GM19240 (cell line): ENCODE data around the gene CD27.
"Not testable (repeated sequence)": the region's sequence is repeated elsewhere in the genome, so short reads cannot be mapped to it uniquely, and the experiment has no call there.

Experiments used
- DNase-seq: peaks from one replicate; pipeline ENCODE4 v3.0.0; 2011; ENCODE audit warnings: low spot score; ENCODE audit not compliant: insufficient read length

The CD27 gene

DNA sequence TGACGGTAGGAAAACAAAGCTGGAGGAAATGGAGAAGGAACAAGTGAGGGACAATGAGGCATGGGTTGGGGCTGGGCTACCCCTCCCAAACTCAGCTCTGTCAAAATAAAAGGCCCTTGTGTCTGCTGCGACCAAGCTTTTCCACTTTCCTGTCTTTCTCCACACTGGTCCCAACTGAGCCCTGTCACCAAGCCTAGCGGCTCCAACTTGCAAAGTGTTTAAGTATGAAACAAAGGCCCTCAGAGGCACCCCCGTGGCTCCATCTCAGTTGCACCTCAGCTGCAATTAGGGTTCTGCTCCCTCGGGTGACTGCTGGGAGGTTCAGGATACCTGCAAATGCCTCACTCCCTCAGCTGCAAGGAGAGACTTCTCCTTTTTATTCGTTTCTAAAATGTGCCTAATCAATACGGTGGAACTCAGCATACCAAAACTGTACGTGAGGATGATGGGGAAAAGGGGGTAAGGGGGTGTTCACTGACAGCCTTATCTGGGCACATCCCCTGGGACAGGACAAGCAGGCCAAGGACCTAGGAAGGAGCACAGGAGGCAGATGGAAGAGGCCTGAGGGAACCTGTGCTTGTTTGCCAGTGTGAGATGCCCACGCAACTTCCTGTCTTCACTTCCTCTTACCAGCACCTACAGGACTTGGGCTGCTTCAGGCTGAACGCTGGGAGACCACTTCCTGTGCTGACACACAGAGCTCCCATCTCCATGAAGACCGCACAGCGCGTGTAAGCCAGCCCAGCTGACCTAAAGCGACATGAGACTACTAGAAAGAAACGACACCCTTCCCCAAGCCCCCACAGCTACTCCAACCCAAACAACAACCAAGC, 16.9 kb downstream of the CD27 start:
- DNase-seq = peak; percentile 74

DNA sequence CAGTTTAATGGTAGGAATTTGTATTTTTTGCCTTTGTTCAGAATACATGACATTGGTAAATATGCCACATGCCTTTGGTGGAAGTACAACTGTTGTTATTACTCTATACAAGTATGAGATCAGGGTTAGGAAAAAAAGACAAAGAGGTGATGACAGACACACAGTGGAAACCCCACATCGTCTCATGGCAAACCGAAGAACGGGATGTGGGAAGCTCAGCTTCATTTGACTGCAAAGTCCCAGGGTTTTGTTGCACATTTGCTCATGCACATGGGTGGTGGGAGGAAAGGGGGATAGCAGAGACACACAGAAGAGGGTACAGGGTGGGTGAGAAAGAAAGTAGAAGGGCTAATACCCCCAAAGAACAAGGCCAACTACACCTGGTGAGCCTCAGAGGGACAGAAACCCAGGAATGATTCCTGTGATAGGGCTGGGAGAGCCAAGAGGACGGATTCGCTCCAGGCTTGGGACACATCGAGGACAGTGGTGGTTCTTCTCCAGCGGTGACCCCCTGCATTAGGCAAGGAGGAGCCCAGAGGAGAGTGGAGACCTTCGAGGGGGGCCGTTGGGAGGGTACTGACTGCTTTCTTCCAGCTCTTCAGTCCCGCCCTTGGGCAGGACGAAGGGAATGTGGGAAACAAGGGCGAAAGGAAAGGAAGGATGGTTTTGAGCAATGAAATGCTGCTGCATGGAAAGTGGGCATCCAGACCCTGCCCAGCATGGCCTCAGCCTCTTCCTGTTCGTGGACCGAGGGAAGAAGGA, 17.7 kb downstream of the CD27 start:
- no peak for DNase-seq

DNA sequence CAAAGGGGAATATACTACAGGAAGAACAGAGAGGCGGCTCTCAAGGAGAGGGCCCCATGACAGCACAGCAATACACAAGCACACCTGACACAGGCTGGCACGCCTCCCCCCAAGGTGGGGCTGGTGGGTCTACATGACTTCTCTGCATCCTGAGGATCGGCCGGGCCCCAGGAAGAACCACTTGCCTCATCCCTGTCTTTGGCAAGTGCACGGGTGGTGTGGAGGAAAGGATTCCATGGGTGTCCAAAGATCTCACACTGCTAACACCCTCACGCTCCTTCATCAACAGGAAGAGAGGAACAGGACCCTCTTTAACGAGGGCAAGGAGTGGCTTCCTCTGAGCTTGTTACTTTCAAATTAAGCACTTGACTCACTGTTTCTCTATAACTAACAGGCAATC, 18.5 kb downstream of the CD27 start:
- DNase-seq = no peak

DNA sequence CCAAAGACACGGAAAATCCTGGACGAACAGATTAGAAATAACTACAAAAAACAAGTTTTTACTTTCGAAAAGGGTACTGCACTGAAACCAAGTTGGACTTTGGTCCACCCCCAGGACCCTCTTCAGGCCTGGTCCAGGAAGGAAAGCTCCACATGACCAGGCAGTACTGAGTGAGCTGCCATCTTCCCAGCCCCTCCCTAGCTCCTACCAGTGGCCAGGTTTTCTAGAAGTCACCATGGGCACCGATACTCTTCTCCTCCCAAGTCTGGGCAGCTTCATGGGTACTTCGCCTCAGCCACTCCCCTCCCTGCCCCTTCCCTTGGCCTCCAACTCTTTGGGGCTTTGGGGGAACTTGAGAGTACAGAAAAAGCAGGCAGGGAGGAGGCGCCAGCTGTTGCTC, 19.1 kb downstream of the CD27 start:
- no peak for DNase-seq

DNA sequence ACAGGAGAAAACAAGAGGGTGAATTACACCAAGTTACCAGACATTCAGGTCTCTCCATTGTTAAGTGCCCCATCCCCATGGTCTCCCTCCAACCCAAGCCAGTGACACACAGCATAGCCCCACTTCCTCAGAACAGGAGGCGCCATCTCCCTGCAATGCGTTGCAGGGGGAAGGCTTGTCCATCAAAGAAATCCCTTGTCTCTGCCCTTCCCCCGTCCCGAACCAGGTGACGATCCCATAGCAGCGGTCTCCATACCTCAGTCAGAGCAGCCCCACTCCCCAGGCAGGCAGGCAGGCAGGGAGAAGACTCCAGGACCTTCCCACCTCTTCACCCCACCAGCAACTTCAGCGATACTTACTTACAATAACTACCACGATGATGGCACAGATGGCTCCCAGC, 19.8 kb downstream of the CD27 start:
- DNase-seq = no peak

DNA sequence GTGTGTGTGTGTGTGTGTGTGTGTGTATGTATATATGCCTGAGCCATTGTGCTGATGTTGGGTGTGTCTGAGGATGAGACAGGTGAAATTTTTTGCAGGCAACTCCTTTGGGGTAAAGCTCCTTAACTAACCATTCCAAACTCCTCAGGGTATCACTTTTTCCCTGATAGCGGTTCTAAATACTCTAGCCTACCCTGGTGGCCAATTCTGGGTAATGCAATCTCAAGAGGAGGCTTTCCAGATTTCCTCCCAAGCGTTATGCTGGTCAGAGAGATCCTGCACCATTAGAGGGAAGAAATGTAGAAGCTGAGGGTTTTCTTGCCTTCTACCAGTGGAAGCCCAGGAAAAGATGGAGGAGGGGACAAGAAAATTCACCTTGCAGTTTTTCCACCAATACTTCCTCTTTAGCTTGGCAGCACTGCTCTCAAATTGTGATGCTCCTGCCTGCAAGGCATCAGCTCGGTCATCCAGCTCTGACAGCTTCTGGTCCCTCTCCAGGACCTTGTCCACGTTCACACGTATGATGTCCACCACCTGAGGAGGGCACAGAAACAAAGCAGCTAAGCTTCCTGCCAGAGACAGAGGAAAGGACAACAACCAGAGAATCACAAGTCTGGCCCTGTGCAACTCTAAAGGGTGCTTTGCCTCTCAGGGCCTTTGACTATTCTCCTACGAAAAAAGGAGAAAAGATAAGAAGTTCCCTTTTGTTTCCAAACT, 20.9 kb downstream of the CD27 start:
- DNase-seq = no peak

DNA sequence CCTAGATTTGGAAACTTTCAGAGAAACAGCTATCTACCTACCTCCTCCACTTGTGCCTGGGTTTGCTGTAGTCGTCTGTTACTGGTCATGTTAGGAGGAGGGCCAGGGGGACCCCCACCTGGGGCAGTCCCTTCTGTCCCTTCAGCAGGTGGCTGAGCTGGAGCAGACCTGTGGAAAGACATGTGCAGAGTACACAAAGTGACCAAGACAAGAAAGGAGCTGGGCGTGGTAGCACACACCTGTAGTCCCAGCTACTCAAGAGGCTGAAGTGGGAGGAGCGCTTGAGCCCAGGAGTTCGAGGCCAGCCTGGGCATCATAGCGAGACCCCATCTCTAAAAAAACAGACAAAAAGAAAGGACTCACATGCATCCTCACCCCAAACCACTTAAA, 21.4 kb downstream of the CD27 start:
- no peak for DNase-seq

DNA sequence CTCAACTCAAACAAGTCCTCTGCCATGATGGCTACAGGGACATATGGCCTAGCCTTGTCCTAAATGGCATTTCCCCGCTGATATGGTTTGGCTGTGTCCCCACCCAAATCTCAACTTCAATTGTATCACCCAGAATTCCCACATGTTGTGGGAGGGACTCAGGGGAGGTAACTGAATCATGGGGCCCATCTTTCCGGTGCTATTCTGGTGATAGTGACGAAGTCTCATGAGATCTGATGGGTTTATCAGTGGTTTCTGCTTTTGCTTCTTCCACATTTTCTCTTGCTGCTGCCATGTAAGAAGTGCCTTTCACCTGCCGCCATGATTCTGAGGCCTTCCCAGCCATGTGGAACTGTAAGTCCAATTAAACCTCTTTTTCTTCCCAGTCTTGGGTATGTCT, 22.0 kb downstream of the CD27 start:
- DNase-seq = not testable (repeated sequence)

DNA sequence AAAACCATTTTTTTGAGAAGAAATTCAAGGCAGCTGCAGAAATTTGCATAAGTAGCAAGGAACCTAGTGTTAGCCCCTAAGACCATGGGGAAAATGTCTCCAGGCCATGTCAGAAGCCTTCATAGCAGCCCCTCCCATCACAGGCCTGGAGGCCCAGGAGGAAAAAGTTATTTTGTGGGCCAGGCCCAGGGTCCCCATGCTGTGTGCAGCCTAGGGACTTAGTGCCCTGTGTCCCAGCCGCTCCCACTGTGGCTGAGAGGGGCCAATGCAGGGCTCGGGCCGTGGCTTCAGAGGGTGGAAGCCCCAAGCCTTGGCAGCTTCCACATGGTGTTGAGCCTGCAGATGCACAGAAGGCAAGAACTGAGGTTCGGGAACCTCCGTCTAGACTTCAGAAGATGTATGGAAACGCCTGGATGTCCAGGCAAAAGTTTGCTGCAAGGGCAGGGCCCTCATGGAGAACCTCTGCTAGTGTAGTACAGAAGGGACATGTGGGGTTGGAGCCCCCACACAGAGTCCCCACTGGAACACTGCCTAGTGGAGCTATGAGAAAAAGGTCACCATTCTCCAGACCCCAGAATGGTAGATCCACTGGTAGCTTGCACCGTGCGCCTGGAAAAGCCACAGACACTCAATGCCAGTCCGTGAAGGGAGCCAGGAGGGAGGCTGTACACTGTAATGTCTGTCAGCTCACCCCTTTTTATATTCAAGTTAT, 23.0 kb downstream of the CD27 start:
- not testable (repeated sequence) for DNase-seq

DNA sequence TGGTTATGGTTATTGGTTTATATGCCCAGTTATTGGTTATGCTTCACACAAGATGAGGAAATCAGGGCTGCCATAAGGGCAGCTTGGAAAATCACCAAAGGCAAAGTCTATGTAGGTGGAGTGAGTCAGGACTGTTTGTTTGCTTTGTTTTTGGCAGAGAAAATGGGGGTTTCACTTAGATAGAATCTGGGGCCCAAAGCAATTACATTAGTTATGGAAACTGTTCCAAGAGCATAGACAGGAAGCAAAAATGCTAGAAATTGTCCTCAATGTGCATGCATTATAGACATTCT, 23.5 kb downstream of the CD27 start:
- DNase-seq = no peak

DNA sequence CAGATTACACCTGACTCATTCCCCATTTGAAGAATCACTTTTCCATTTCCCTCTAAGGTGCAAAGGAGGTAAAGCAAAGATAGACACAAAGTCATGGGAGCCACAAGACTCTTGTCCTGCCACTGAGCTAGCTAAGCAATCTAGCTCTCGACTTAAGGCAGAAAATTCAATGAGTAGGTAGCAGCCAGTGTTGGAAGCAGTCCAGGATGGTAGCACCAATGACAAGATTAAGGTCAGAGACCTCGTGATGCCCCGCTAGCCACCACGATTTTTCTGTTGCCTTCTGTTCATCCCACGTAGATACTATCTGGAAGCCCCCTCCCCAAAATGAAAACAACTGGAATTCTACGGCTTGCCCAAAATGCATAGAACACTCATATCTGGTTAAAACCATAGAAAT, 24.3 kb downstream of the CD27 start:
- no peak for DNase-seq

DNA sequence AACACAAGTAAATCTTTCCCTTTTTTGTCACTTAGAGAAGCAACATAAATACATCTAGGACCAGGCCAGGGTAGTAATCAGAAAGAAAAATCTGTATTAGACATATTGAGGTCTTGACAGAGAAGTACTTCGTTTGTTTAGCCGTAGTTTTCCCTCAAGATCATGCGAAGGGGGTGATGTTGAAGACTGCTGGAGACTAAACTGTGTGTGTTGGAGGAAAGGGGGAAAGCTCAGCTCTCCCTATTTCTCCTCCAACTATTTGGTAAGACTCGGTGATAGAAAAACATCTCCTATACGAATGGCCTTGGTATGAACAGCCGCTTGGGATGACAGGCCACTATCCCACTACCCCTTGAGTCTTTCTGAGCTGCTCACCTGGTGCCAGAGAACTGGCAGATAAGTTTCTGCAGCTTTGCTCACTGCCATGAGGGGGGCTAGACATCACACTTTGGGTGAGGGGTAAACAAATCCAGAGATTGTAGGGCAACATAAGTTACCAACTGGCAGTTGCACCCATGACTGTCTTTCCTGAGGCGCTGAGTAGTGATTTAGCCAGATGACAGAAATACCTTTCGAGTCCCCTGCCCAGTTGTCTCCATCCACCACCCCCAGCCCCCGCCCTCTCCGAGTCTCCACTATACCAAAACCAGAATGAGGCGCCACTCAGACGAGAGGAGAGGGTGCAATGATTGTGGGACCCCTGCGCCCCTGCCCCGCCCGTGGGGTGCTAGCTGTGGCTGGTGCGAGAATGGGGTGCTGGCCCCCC, 25.0 kb downstream of the CD27 start:
- no peak for DNase-seq

DNA sequence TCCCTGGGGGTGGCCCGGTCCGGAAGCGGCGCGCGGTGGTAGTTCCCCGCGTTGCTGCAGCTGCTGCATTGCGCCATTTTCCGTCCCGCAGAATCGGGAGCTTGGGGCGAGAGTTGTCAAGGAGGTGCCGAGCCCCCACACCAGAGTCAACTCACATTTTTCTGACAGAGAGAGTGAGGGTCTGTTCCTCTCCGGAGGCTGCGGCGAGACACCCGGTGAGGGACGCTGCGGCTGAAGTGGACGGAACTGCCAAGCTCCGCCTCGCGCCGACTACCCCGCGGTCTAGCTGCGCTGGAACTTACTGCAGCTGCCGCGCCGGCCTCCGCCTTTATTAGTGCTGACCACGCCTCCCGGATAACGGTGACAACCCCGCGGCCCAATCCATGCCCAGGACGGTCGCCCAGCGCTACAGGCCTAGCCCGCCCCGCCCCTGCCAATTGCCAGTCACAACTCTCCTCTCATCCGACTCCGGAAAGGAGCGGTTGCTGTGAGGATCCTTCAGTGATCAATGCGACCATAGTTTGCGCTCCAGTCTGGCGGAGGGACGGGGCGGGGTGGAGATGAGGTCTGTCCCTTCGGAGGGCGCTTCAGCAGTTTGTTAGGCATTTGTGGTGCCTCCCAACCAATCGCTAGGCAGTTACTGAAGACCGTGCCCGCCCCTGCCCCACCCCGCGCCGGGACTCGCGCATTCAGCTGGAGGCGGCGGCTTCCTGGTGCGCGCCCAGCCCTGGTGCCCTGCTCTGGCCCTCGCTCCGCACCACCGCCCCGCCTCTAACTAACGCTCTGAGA, 25.8 kb downstream of the CD27 start, which contains the start of gene VAMP1:
Gene VAMP1, minus strand, starts transcription at position 303 of the 789 bp plus-strand sequence. Its CDS starts 146 bp downstream, at position 157.
- DNase-seq = peak; percentile 94

DNA sequence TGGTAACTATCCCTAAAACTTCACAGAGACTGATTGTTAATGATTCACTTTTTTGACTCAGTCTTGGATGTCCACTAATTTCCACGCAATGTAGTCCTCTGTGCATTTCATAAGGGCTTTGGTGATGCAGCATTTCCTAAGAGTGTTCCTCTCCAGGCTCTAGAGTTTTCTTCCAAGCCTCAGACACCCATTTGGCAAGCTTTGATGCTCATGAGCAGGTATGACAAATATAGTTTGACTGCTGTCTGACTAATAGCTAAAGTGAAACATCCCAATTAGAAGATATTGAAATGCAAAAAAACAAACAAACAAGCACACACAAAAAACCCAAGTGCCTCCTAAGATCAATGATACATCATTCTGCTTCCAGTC, 27.2 kb downstream of the CD27 start:
- no peak for DNase-seq

DNA sequence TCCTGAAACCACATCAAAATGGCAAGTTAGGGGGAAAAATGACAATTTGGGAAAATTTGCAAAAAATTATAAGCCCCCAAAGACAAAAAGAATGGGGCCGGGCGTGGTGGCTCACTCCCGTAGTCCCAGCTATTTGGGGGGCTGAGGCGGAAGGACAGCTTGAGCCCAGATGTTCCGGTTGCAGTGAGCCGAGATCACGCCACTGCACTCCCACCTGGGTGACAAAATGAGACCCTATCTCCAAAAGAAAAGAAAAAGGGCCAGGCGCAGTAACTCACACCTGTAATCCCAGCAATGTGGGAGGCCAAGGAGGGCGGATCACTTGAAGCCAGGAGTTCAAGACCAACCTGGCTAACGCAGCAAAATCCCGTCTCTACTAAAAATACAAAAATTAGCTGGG, 27.7 kb downstream of the CD27 start:
- no peak for DNase-seq

DNA sequence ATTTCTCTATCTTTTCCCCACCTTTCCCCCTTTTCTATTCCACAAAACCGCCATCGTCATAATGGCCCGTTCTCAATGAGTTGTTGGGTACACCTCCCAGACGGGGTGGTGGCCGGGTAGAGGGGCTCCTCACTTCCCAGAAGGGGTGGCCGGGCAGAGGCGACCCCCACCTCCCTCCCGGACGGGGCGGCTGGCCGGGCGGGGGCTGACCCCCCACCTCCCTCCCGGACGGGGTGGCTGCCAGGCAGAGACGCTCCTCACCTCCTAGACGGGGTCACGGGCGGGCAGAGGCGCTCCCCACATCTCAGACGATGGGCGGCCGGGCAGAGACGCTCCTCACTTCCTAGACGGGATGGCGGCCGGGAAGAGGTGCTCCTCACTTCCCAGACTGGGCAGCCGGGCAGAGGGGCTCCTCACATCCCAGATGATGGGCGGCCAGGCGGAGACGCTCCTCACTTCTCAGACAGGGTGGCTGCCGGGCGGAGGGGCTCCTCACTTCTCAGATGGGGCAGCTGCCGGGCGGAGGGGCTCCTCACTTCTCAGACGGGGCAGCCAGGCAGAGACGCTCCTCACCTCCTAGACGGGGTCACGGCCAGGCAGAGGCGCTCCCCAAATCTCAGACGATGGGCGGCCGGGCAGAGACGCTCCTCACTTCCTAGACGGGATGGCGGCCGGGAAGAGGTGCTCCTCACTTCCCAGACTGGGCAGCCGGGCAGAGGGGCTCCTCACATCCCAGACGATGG, 30.6 kb downstream of the CD27 start:
- DNase-seq = not testable (repeated sequence)

DNA sequence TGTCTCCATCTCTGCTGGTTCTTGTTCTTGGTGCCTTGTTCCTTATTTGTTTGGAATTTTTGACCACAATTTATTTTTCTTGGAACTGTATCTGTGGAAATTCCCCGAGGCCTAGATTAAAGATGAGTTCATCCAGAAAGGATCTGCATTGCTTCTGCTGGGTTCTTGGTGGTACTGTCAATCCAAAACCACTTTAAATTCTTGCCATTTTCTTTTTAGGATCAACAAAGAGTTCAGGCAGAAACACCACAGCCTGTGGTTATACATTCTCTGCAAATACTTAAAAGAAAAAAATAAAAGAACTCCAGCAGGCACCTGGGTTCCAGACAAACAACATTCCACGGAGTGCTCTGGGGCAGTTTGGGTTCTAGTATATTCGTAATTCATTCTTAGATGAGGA, 31.7 kb downstream of the CD27 start:
- no peak for DNase-seq

DNA sequence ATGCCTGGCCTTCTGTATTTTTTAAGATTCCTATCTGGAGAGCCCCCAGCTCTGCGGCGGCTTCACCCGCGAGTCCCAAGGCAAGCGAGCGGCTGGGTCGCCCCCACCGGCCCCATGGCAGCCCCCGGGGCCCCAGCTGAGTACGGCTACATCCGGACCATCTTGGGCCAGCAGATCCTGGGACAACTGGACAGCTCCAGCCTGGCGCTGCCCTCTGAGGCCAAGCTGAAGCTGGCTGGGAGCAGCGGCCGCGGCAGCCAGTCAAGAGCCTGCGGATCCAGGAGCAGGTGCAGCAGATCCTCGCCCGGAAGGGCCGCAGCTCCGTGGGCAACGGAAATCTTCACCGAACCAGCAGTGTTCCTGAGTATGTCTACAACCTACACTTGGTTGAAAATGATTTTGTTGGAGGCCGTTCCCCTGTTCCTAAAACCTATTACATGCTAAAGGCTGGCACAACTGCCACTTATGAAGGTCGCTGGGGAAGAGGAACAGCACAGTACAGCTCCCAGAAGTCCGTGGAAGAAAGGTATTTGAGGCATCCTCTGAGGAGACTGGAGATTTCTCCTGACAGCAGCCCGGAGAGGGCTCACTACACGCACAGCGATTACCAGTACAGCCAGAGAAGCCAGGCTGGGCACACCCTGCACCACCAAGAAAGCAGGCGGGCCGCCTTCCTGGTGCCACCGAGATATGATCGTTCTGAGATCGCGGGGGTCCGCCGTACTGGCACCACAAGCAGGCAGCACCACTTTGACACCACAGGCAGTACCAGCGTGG, 33.0 kb downstream of the CD27 start:
- not testable (repeated sequence) for DNase-seq

DNA sequence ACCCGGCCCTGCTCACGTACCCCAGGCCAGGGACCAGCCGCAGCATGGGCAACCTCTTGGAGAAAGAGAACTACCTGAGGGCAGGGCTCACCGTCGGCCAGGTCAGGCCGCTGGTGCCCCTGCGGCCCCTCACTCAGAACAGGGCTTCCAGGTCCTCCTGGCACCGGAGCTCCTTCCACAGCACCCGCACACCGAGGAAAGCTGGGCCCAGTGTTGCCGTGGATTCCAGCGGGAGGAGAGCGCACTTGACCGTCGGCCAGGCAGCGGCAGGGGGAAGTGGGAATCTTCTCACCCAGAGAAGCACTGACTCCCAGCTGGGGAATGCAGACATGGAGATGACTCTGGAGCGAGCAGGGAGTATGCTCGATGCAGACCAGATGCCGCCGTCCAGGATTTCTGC, 33.7 kb downstream of the CD27 start:
- DNase-seq = no peak
